ENCODE results near the gene DMWD. TPM values are rescaled to one million over a fixed set of nuclear protein-coding genes. Genes with fewer than 3 reads are reported as not detected.
A peak's percentile ranks its signal among the peaks of the same experiment; 100 is the strongest.

The DMWD gene
- polyA plus RNA-seq, 1 of the 3 experiments (the other 2 are of a cell fraction), result 40.6 TPM

- Histone ChIP-seq H3K27ac (ENCODE audit: low read depth in 2 of 2, low read length in 1 of 2) (no peak within 1 kb of the TSS), H3K9ac (no peak within 1 kb of the TSS), H3K4me3 (ENCODE audit: low read depth in 2 of 2, low read length in 1 of 2) (peak within 1 kb of the TSS in 1 of 2 experiments; percentile 1; a peak in 1 of 4 replicates), H3K27me3 (ENCODE audit: insufficient read depth) (no peaks in the 10 kb centered on the region), H3K9me3 (no peaks in the 10 kb centered on the region), H3K4me1 (ENCODE audit: control insufficient read depth in 1 of 2, insufficient read depth in 2 of 2, low read depth in 1 of 2, low read length in 1 of 2) (peaks cover 4 to 9% of the 10 kb centered on the region in 2 experiments; a peak in 1 of 4 replicates), H3K36me3 (replicated peaks in 1 of 2; ENCODE audit: control insufficient read depth in 1 of 2, insufficient read depth in 2 of 2, low read length in 1 of 2) (peaks cover 6% of the 10 kb centered on the region in 2 experiments), H3F3A (replicated peaks; ENCODE audit: insufficient read depth) (peaks cover 9% of the 10 kb centered on the region), H3K9me2 (no peaks in the 10 kb centered on the region), H3K79me2 (ENCODE audit: insufficient read depth) (no peaks in the 10 kb centered on the region), H2AFZ (ENCODE audit: low read depth) (no peak within 1 kb of the TSS), H4K20me1 (ENCODE audit: insufficient read depth) (no peaks in the 10 kb centered on the region), H3K4me2 (no peak within 1 kb of the TSS)
- WGBS (ENCODE audit: low lambda C conversion rate), result 96% methylated on average over 15 of the region's 40 CpGs
- ChIA-PET CTCF (interaction anchor here (1.1 to 10.4 kb wide), 4 partner anchors 13 to 69 kb away, joined by 6 to 137 read pairs (median 84); partner anchors contain the start of gene IRF2BP1), POLR2A (no interaction called here)
- TF ChIP-seq FOXJ3 (CRISPR knock-in tag; IDR thresholded peaks at IDR 0.05) (no peak), MAX (IDR thresholded peaks at IDR 0.05; ENCODE audit: low read depth) (no peak), MXI1 (IDR thresholded peaks at IDR 0.05; ENCODE audit: low read depth, low read length) (no peak)
- DNase-seq, result no peak
These were observed 22.3 kb upstream of the DMWD start, which contains the start of gene RSPH6A for GRCh38 chr19:45814851-45815480. Gene RSPH6A, minus strand, starts transcription at chr19:45815308. Its CDS starts 132 bp downstream, at chr19:45815176.

DNA sequence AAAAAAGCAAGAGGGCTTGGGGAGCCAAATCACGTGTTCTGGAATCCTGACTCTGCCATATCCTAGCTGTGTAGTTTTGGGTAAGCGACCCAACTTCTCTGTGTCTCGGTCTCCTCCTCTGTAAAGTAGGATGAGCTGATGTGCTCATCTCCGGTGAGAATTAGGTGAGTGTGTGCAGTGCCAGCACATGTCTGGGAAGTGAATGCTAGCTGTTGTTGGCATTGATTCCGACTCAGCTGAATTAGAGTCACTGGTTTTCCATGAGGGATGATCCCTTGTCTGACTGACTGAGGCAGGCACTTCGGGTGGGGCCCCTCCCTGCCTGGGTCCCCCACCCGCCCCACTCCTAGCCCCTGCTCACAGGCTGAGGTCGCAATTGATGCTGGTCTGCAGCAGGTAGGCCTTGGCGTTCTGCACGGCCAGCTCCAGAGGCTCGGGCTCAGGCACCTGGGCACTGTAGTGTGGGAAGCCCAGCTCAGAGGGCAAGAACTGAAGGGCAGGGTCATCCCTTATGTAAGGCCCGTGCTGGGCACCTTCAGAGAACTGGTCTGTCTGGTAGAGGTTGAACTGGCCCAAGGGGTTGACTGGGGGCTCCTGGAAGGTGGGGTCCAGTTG lies 21.6 kb upstream of the DMWD start:
- DNase-seq, result no peak
- peaks cover 9% of the 10 kb centered on the region for H3F3A ChIP-seq (replicated peaks; ENCODE audit: insufficient read depth)
- POLR2A ChIA-PET, result no interaction called here
- no peak overlapping the region for H3K4me2 ChIP-seq
- no peak overlapping the region for H2AFZ ChIP-seq (ENCODE audit: low read depth)
- H4K20me1 ChIP-seq (ENCODE audit: insufficient read depth), result no peaks in the 10 kb centered on the region
- H3K9ac ChIP-seq, result no peak overlapping the region
- WGBS (ENCODE audit: low lambda C conversion rate), result 88% methylated on average over 4 of the region's 12 CpGs
- no peaks in the 10 kb centered on the region for H3K9me2 ChIP-seq
- H3K79me2 ChIP-seq (ENCODE audit: insufficient read depth), result no peaks in the 10 kb centered on the region
- CTCF ChIA-PET, result interaction anchor here (0.8 to 10.4 kb wide), 6 partner anchors 14 to 88 kb away, joined by 3 to 137 read pairs (median 22); partner anchors contain the start of genes FOXA3, IRF2BP1 and MYPOP
- TF ChIP-seq, protein P1, sequence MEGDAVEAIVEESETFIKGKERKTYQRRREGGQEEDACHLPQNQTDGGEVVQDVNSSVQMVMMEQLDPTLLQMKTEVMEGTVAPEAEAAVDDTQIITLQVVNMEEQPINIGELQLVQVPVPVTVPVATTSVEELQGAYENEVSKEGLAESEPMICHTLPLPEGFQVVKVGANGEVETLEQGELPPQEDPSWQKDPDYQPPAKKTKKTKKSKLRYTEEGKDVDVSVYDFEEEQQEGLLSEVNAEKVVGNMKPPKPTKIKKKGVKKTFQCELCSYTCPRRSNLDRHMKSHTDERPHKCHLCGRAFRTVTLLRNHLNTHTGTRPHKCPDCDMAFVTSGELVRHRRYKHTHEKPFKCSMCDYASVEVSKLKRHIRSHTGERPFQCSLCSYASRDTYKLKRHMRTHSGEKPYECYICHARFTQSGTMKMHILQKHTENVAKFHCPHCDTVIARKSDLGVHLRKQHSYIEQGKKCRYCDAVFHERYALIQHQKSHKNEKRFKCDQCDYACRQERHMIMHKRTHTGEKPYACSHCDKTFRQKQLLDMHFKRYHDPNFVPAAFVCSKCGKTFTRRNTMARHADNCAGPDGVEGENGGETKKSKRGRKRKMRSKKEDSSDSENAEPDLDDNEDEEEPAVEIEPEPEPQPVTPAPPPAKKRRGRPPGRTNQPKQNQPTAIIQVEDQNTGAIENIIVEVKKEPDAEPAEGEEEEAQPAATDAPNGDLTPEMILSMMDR (IDR thresholded peaks at IDR 0.05), result no peak
- no peak for TF ChIP-seq MXI1 (IDR thresholded peaks at IDR 0.05; ENCODE audit: low read depth, low read length)
- no peak for TF ChIP-seq RFX5 (IDR thresholded peaks at IDR 0.05; ENCODE audit: low read length)
- TF ChIP-seq, protein P2, sequence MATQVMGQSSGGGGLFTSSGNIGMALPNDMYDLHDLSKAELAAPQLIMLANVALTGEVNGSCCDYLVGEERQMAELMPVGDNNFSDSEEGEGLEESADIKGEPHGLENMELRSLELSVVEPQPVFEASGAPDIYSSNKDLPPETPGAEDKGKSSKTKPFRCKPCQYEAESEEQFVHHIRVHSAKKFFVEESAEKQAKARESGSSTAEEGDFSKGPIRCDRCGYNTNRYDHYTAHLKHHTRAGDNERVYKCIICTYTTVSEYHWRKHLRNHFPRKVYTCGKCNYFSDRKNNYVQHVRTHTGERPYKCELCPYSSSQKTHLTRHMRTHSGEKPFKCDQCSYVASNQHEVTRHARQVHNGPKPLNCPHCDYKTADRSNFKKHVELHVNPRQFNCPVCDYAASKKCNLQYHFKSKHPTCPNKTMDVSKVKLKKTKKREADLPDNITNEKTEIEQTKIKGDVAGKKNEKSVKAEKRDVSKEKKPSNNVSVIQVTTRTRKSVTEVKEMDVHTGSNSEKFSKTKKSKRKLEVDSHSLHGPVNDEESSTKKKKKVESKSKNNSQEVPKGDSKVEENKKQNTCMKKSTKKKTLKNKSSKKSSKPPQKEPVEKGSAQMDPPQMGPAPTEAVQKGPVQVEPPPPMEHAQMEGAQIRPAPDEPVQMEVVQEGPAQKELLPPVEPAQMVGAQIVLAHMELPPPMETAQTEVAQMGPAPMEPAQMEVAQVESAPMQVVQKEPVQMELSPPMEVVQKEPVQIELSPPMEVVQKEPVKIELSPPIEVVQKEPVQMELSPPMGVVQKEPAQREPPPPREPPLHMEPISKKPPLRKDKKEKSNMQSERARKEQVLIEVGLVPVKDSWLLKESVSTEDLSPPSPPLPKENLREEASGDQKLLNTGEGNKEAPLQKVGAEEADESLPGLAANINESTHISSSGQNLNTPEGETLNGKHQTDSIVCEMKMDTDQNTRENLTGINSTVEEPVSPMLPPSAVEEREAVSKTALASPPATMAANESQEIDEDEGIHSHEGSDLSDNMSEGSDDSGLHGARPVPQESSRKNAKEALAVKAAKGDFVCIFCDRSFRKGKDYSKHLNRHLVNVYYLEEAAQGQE (IDR thresholded peaks at IDR 0.05; ENCODE audit: low read depth, low read length), result no peak
- TF ChIP-seq GATA2 (CRISPR knock-in tag; IDR thresholded peaks at IDR 0.05), result no peak
- TF ChIP-seq SMC3 (IDR thresholded peaks at IDR 0.05; ENCODE audit: low read depth, low read length), result no peak
- TF ChIP-seq NRF1 (IDR thresholded peaks at IDR 0.05; ENCODE audit: low read depth, low read length), result no peak
- TF ChIP-seq CHD2 (IDR thresholded peaks at IDR 0.05; ENCODE audit: low read length, partially characterized antibody), result no peak
- no peak overlapping the region for H3K4me3 ChIP-seq (ENCODE audit: low read depth in 2 of 2, low read length in 1 of 2)
- no peaks in the 10 kb centered on the region for H3K9me3 ChIP-seq
- H3K4me1 ChIP-seq (ENCODE audit: control insufficient read depth in 1 of 2, insufficient read depth in 2 of 2, low read depth in 1 of 2, low read length in 1 of 2), result peaks cover 9 to 10% of the 10 kb centered on the region in 2 experiments; a peak in 3 of 4 replicates
- no peak overlapping the region for H3K27ac ChIP-seq (ENCODE audit: low read depth in 2 of 2, low read length in 1 of 2)
- H3K36me3 ChIP-seq (replicated peaks in 1 of 2; ENCODE audit: control insufficient read depth in 1 of 2, insufficient read depth in 2 of 2, low read length in 1 of 2), result peaks cover 2 to 6% of the 10 kb centered on the region in 2 experiments
- no peaks in the 10 kb centered on the region for H3K27me3 ChIP-seq (ENCODE audit: insufficient read depth)

All from SK-N-SH (cell line).